ENCODE results near the gene TEX26. TPM values are rescaled to one million over a fixed set of nuclear protein-coding genes. Genes with fewer than 3 reads are reported as not detected.

TEX26 gene
- total and polyA plus RNA-seq, 9 of the 15 experiments (the other 6 are each of a cell fraction or from before 2014, with no cell fraction given): not detected

GRCh38 chr13:31000889-31001288 lies 68.4 kb downstream of the TEX26 start:
- CTCF ChIA-PET (ENCODE audit: low intra/inter-chr PET ratio): no interaction called here
- Histone ChIP-seq H3K9me3 (replicated peaks; ENCODE audit: control insufficient read depth, insufficient read depth, low read depth, low read length) (no peaks in the 10 kb centered on the region), H2AFZ (ENCODE audit: low read depth, low read length) (no peak overlapping the region), H3K79me2 (ENCODE audit: control insufficient read depth, insufficient read depth, low read length) (no peaks in the 10 kb centered on the region), H3K4me2 (ENCODE audit: insufficient read depth, low read length) (no peak overlapping the region), H3K27me3 (ENCODE audit: control insufficient read depth in 2 of 2, insufficient read depth in 2 of 2, low read length in 2 of 2) (peaks cover 4 to 7% of the 10 kb centered on the region in 2 experiments; a peak in 3 of 5 replicates), H3K9ac (ENCODE audit: insufficient read depth in 1 of 2, low read depth in 2 of 2, low read length in 2 of 2) (no peak overlapping the region), H3K4me3 (no peak overlapping the region), H3K9me1 (ENCODE audit: control insufficient read depth, insufficient read depth, low read length) (no peaks in the 10 kb centered on the region), H3K27ac (ENCODE audit: extremely low read depth, low read depth, low read length) (no peak overlapping the region), H4K20me1 (replicated peaks; ENCODE audit: control insufficient read depth, insufficient read depth, low read length) (no peaks in the 10 kb centered on the region), H3K4me1 (replicated peaks in 1 of 2; ENCODE audit: control insufficient read depth in 2 of 2, insufficient read depth in 2 of 2, low read length in 2 of 2) (no peaks in the 10 kb centered on the region), H3K36me3 (ENCODE audit: control insufficient read depth, insufficient read depth, low read length) (no peaks in the 10 kb centered on the region)
- in situ Hi-C loops (cut with MboI): no loop called here
- no peak for TF ChIP-seq MECOM (CRISPR knock-in tag; IDR thresholded peaks at IDR 0.05)
- TF ChIP-seq CBFA2T2 (conservative IDR thresholded peaks at IDR 0.05): no peak
- no peak for TF ChIP-seq RUNX1 (IDR thresholded peaks at IDR 0.05; ENCODE audit: low read depth)
- no peak for TF ChIP-seq PHF21A (IDR thresholded peaks at IDR 0.05; ENCODE audit: borderline replicate concordance, low read depth)
- TF ChIP-seq NCOA1 (IDR thresholded peaks at IDR 0.05; ENCODE audit: low read depth): no peak
- no peak for TF ChIP-seq PRMT5 (CRISPR knock-in tag; IDR thresholded peaks at IDR 0.05)
- no peak for TF ChIP-seq BRD9 (IDR thresholded peaks at IDR 0.05; ENCODE audit: low read depth, partially characterized antibody)
- no peak for TF ChIP-seq WHSC1 (IDR thresholded peaks at IDR 0.05; ENCODE audit: low read length)
- TF ChIP-seq HNRNPH1 (optimal IDR thresholded peaks at IDR 0.05; ENCODE audit: low read depth, low read length): no peak
- POLR2A ChIA-PET: interaction anchor here (0.7 kb wide), 1 partner anchor 21 kb away, joined by 3 read pairs; no protein-coding TSS in a partner anchor
- BruUV-seq (replicated peaks): no TSS peak
- ATAC-seq (no peak), DNase-seq (ENCODE audit: extremely low read depth in 1 of 4, low spot score in 3 of 4) (no peak), FAIRE-seq (no peak)
- intact Hi-C loops (cut with micrococcal nuclease): no loop called here
- WGBS (ENCODE audit: insufficient coverage, low coverage, missing lambda C conversion rate): 0% methylated on average over 1 of the region's 3 CpGs

GRCh38 chr13:31001647-31002046 lies 69.2 kb downstream of the TEX26 start:
- no TSS peak for BruUV-seq (replicated peaks)
- Histone ChIP-seq H4K20me1 (replicated peaks; ENCODE audit: control insufficient read depth, insufficient read depth, low read length) (no peaks in the 10 kb centered on the region), H3K27ac (ENCODE audit: extremely low read depth, low read depth, low read length) (no peak overlapping the region), H3K4me2 (ENCODE audit: insufficient read depth, low read length) (no peak overlapping the region), H3K79me2 (ENCODE audit: control insufficient read depth, insufficient read depth, low read length) (no peaks in the 10 kb centered on the region), H3K9ac (ENCODE audit: insufficient read depth in 1 of 2, low read depth in 2 of 2, low read length in 2 of 2) (no peak overlapping the region), H3K36me3 (ENCODE audit: control insufficient read depth, insufficient read depth, low read length) (no peaks in the 10 kb centered on the region), H3K27me3 (ENCODE audit: control insufficient read depth in 2 of 2, insufficient read depth in 2 of 2, low read length in 2 of 2) (peaks cover 4 to 7% of the 10 kb centered on the region in 2 experiments; a peak in 3 of 5 replicates), H3K4me3 (no peak overlapping the region), H2AFZ (ENCODE audit: low read depth, low read length) (no peak overlapping the region), H3K9me1 (ENCODE audit: control insufficient read depth, insufficient read depth, low read length) (no peaks in the 10 kb centered on the region), H3K9me3 (replicated peaks; ENCODE audit: control insufficient read depth, insufficient read depth, low read depth, low read length) (no peaks in the 10 kb centered on the region), H3K4me1 (replicated peaks in 1 of 2; ENCODE audit: control insufficient read depth in 2 of 2, insufficient read depth in 2 of 2, low read length in 2 of 2) (no peaks in the 10 kb centered on the region)
- ChIA-PET CTCF (ENCODE audit: low intra/inter-chr PET ratio) (no interaction called here), POLR2A (no interaction called here)
- no peak for ATAC-seq
- no peak for DNase-seq (ENCODE audit: extremely low read depth in 1 of 4, low spot score in 3 of 4)
- 0% methylated on average over 2 of the region's 2 CpGs for WGBS (ENCODE audit: insufficient coverage, low coverage, missing lambda C conversion rate)
- in situ Hi-C loops (cut with MboI) (no loop called here), intact Hi-C loops (cut with micrococcal nuclease) (no loop called here)
- no peak for TF ChIP-seq FOS (IDR thresholded peaks at IDR 0.05; ENCODE audit: extremely low read depth, insufficient read length)
- peak; percentile 25; the same call in 1 of the 2 replicates for TF ChIP-seq TFE3 (CRISPR knock-in tag; IDR thresholded peaks at IDR 0.05)
- FAIRE-seq: no peak

Data from K562 (cell line).